Umbilical cord (tissue), 2 donors: ENCODE results near the gene RHOF. TPM values are rescaled to one million over a fixed set of nuclear protein-coding genes. Genes with fewer than 3 reads are reported as not detected.
"Not testable (repeated sequence)": the region's sequence is repeated elsewhere in the genome, so short reads cannot be mapped to it uniquely, and the experiment has no call there.

Experiments
- DNase-seq: peaks from one replicate; pipeline ENCODE4 v3.0.0-alpha.2; 2015; ENCODE audit warnings: low spot score
- total RNA-seq: library from RNA; depleted of rRNA; stranded (reverse); fragments of >200 nt; gene quantifications from one replicate; pipeline ENCODE4 v1.2.3, GENCODE V29; 2014; ENCODE audit warnings: low replicate concordance; ENCODE audit not compliant: insufficient read depth

RHOF gene
- total RNA-seq, 1 donor from 2014 or later: 15.9 TPM

GRCh38 chr12:121775501-121775900 is 18.0 kb downstream of the RHOF start:
- no peak for DNase-seq

- DNase-seq: no peak
Measured at GRCh38 chr12:121774968-121775474, 18.5 kb downstream of the RHOF start.

- peak; percentile 51 for DNase-seq
Measured at GRCh38 chr12:121773011-121773777, 20.3 kb downstream of the RHOF start.

GRCh38 chr12:121770813-121771625 is 22.5 kb downstream of the RHOF start:
- DNase-seq: no peak

DNA sequence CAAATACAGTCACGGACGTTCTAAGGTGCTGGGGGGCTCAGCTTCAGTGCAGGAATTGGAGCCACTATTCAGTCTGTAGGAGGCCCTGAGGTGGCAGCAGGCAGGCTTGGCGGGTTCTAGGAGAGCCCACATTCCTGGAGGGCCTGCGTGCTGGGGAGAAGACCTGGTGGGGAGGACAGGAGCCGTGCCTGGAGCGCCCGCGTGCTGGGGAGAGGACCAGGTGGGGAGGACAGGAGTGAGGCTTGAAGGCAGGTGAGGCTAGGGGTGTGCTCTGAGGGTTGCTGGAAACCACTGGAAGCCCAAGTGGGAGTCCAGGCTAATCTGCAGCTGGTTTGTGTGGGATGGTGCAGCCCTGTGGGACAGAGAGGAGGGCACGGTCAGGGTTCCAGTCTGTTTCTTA is 23.1 kb downstream of the RHOF start:
- no peak for DNase-seq

DNA sequence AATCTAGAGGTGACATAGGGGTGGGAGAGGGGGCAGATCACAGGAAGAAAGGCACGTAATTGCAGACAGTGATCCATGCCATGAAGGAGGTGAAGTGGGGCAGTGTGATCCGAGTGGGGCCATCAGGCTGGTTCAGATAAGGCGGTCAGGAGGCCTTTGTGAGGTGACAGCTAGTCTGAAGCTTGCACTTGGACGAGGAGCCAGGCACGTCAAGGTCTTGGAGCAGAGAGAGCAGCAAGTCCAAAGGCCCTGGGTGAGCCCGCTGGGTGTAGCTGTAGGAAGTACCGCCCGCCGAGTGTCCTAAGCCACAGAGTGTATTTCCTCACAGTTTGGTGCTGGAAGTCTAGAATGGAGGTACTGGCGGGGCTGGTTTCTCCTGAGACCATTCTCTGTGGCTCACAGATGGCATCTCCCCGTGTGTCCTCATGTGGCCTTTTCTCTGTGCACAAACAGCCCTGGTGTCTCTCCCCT is 23.6 kb downstream of the RHOF start:
- no peak for DNase-seq

GRCh38 chr12:121769297-121769830 is 24.1 kb downstream of the RHOF start:
- DNase-seq: no peak

- peak; percentile 73 for DNase-seq
Measured at GRCh38 chr12:121767525-121768016, 25.9 kb downstream of the RHOF start.

- no peak for DNase-seq
Measured at GRCh38 chr12:121766290-121767039, 27.0 kb downstream of the RHOF start.

DNA sequence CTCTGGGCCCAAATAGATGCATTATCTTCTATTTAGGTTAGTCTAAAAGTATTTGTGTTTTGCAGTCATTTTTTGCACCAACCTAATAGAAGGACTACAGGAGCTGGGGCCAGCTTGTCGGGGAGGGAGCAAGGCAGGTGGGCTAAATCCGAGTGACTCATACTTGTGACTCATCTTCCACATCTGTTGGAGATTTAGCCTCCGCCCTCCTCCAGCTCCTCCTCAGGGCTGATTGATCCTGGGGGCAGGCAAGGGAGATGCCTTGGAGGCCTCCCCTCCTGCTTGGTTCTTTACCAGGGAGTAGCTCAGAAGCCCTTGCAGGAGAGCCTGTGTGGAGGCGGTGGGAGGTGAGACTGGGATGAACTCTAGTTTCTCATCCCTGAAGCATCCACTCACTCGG is 27.9 kb downstream of the RHOF start:
- peak; percentile 89 for DNase-seq

DNA sequence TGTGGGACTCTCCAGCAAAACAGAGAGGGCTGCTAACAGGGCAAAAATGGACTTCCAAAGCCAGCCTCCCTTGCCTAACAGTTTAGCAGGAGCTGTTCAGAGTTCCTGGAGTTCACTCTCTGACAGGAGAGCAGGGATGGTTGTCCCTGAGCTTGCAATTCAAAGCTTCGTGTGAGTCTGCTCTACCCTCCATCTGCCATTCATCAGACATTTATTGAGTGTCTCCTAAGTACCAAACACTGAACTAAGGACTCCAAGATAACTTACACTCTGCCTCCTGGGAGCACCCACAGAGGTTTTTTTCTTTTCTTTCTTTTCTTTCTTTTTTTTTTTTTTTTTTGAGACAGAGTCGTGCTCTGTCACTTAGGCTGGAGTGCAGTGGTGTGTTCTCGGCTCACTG is 28.7 kb downstream of the RHOF start:
- DNase-seq: no peak

GRCh38 chr12:121762269-121762668 is 31.2 kb downstream of the RHOF start:
- DNase-seq: no peak

- DNase-seq: not testable (repeated sequence)
Measured at GRCh38 chr12:121758536-121758935, 35.0 kb downstream of the RHOF start.

DNA sequence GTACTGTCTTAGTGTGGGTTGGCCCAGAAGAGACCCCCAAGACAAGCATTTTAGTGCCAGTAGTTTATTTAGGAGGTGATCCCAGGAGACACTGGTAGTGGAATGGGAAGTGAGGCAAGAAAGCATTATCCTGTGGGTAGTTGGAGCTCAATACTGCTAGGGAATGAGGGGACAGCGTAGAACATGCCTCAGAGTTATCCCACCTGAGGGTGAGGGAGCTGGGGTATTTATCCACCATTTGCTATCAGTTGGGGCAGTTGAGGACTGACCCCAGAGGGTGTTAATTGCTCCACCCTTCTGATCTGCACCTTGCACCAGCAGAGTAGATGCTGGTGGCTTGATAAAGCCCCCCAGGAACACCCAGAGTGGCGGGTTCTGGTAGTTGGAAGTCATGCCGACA is 37.9 kb downstream of the RHOF start:
- DNase-seq: no peak

DNA sequence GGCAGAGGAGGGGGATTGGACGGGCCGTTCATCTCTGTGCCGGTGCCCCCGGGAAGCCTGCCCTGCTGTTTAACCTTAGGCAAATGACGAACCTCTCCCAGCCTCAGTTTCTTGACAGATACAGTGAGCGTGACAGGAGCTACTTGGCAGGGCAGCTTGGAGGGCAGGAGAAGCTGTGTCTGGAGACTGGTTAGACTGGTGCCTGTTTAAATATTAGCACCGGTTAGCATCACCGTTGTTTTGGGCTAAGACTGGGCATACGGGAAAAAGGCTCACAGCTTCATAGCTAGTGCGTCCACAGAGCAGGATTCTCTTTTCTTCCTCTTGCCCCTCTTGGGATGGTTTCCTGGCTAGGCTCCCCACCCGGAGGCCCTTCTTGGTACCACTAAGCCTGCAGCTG is 38.7 kb downstream of the RHOF start:
- no peak for DNase-seq

DNA sequence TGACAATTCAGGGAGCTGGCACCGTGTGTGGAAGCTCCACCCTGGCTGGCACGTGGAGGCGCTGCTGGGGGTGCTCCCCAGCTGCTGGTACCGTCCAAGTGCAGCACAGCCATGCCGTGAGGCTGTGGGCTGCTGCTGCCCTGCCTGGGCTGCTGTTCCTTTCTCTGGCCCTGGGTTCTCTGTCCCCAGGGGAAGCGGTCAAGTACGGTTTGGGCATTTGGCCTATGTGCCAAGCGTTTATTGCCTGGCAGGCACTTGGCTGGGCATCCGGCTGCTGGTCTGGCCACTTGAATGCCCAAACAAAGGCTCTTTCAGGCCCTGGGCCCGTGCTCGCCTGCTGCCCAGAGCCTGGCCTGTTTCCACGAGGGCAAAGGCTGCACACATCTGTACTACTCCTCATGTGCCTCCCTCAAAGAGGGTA is 39.6 kb downstream of the RHOF start:
- DNase-seq: no peak

DNA sequence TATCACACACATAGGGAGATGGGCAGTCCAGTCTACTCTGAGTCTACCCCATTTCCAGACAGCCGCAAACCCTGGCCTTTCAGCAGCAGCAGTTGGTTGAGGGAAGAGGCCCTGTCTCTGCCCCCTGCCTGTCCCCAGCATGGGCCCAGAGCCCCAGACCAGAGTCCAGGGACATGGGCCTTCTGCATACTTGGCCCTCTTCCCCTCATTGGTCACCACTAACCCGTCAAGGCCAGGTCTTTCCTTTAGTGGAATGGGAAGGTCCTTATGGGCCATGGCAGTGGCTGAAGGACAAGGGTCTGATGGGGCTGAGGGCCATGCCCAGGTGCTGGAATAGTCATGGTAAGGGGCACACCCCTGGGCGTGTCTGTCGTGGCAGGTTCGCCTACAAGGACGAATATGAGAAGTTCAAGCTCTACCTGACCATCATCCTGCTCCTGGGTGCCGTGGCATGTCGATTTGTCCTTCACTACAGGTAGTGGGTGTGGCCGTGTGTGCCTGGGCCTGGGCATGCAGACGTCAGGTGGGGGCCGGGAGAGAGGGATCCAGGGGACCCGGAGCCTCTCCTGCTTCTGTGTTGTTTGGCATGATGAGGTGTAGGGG is 41.6 kb downstream of the RHOF start:
- DNase-seq: no peak

DNA sequence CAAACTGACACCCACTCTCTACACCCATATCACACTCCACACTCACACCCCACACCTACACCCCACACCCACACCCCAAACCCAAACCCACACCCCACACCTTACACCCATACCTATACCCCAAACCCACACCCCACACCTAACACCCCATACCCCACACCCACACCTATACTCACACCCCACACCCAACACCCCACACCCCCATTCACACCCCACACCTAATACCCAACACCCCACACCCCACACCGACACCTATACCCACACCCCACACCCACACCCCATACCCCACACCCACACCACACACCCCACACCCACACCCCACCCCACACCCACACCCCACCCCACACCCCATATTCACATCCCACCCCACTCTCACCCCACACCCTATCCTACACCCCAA is 42.5 kb downstream of the RHOF start:
- DNase-seq: no peak

DNA sequence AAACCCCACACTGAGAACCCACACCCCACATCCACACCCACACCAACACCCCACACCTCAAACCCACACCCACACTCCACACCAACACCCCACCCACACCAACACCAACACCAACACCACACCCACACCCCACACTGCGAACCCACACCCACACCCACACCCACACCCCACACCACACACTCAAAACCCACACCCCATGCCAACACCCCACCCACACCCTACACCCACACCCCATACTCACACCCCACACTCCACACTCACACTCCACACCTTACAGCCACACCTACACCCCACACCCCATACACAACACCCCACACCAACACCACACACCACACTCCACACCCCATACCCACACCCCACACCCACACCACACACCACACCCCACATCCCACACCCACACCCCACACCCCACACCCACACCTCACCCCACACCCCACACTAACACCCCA is 43.0 kb downstream of the RHOF start:
- DNase-seq: no peak

- no peak for DNase-seq
Measured at GRCh38 chr12:121749267-121749666, 44.2 kb downstream of the RHOF start.
